NCI-H146 treated with DMSO at 0.1 percent for 48 hours (cell line): ENCODE measurements around the gene STAT4.
A peak's percentile ranks its signal among the peaks of the same experiment; 100 is the strongest.

ENCODE experiments used
- DNase-seq: peaks from one replicate; lab custom pipeline; 2025; ENCODE audit not compliant: unreplicated experiment; lab: John Stamatoyannopoulos, UW

Gene STAT4

GRCh38 chr2:191018048-191018447 is 132.7 kb downstream of the STAT4 start:
- DNase-seq, result no peak

GRCh38 chr2:191015831-191016230 is 135.0 kb downstream of the STAT4 start:
- DNase-seq, result no peak

GRCh38 chr2:191015239-191015638 is 135.6 kb downstream of the STAT4 start:
- no peak for DNase-seq

- DNase-seq, result no peak
Measured at GRCh38 chr2:191014653-191015020, 136.2 kb downstream of the STAT4 start.

- DNase-seq, result peak; percentile 59
Measured at GRCh38 chr2:191013932-191014652, 136.7 kb downstream of the STAT4 start, which contains the start of gene STAT1. Gene STAT1, minus strand, starts transcription at chr2:191014171. Its CDS starts 4,168 bp downstream, at chr2:191010003.

GRCh38 chr2:191013682-191013931 is 137.2 kb downstream of the STAT4 start:
- DNase-seq, result no peak

GRCh38 chr2:191012845-191013681 is 137.7 kb downstream of the STAT4 start:
- DNase-seq, result no peak

GRCh38 chr2:191012346-191012745 is 138.4 kb downstream of the STAT4 start:
- no peak for DNase-seq

GRCh38 chr2:191010887-191011885 is 139.6 kb downstream of the STAT4 start:
- DNase-seq, result no peak

GRCh38 chr2:191009541-191010374 is 141.0 kb downstream of the STAT4 start:
- DNase-seq, result no peak

- DNase-seq, result no peak
Measured at GRCh38 chr2:191008286-191008685, 142.5 kb downstream of the STAT4 start.

GRCh38 chr2:191006997-191007783 is 143.6 kb downstream of the STAT4 start:
- DNase-seq, result no peak

GRCh38 chr2:191006297-191006696 is 144.5 kb downstream of the STAT4 start:
- no peak for DNase-seq

- no peak for DNase-seq
Measured at GRCh38 chr2:191003405-191004309, 147.1 kb downstream of the STAT4 start.

- no peak for DNase-seq
Measured at GRCh38 chr2:191001624-191002023, 149.2 kb downstream of the STAT4 start.

- no peak for DNase-seq
Measured at GRCh38 chr2:191001032-191001431, 149.8 kb downstream of the STAT4 start.

GRCh38 chr2:190999949-191000665 is 150.7 kb downstream of the STAT4 start:
- DNase-seq, result no peak

GRCh38 chr2:190999058-190999457 is 151.7 kb downstream of the STAT4 start:
- DNase-seq, result no peak
